Fibroblast of lung (primary cell): ENCODE measurements around the gene SLX1A.

Experiments used
- EZH2 ChIP-seq: IDR thresholded peaks from 2 replicates; pipeline ENCODE4 v1.5.1; 2012; ENCODE audit warnings: low read length, control low read depth, mild to moderate bottlenecking; ENCODE audit errors: missing control alignments
- TF ChIP-seq, protein P1 (sequence below), 2 donors: IDR thresholded peaks in 1 of 2; conservative IDR thresholded peaks in 1 of 2; 1 replicate in 1 of 2; 2 replicates in 1 of 2; pipeline ENCODE4 v1.5.1; 2011 to 2012; ENCODE audit warnings: low read length in 2 of 2, control low read depth in 1 of 2, inconsistent platforms in 1 of 2, low read depth in 1 of 2, mild to moderate bottlenecking in 1 of 2

DNA sequence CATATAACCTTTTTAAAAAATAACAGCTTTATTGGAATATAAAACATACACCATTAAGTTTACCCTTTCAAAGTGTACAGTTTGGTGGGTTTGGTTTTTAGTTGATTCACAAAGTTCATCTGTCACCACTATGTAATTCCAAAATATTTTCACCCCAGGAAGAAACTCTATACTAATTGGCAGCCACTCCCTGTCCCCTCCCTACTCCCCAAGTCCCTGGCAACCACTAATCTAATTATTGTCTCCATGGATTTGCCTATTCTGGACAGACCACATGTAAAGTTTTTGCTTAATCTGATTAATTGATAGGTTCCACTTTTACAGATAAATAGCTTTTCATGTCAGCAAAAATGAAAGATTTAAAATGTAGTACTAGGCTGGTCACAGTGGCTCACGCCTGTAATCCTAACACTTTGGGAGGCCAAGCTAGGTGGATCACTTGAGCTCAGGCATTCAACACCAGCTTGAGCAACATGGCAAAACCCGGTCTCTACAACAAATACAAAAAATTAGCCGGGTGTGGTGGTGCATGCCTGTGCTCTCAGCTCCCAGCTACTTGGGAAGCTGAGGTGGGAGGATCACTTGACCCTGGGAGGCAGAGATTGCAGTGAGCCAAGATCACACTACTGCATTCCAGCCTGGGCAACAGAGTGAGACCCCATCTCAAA is 45.7 kb upstream of the SLX1A start:
- TF ChIP-seq, protein P1, sequence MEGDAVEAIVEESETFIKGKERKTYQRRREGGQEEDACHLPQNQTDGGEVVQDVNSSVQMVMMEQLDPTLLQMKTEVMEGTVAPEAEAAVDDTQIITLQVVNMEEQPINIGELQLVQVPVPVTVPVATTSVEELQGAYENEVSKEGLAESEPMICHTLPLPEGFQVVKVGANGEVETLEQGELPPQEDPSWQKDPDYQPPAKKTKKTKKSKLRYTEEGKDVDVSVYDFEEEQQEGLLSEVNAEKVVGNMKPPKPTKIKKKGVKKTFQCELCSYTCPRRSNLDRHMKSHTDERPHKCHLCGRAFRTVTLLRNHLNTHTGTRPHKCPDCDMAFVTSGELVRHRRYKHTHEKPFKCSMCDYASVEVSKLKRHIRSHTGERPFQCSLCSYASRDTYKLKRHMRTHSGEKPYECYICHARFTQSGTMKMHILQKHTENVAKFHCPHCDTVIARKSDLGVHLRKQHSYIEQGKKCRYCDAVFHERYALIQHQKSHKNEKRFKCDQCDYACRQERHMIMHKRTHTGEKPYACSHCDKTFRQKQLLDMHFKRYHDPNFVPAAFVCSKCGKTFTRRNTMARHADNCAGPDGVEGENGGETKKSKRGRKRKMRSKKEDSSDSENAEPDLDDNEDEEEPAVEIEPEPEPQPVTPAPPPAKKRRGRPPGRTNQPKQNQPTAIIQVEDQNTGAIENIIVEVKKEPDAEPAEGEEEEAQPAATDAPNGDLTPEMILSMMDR (conservative IDR thresholded peaks at IDR 0.05 in 1 of 2, IDR thresholded peaks at IDR 0.05 in 1 of 2; ENCODE audit: low read depth in 1 of 2, low read length in 2 of 2), result no peak
- no peak for TF ChIP-seq EZH2
